K562 (cell line): ENCODE data around the gene RFWD3. TPM values are rescaled to one million over a fixed set of nuclear protein-coding genes. Genes with fewer than 3 reads are reported as not detected.
A peak's percentile ranks its signal among the peaks of the same experiment; 100 is the strongest.

Source experiments
- ATAC-seq: fragments of 200-7000 bp; cut with Tn5 transposase; 3 replicates; pipeline ENCODE4 v1.9.1; 2020; ENCODE audit warnings: moderate library complexity
- BruUV-seq: library from RNA; stranded (reverse); fragments of 400-500 nt; replicated peaks from 2 replicates; lab custom pipeline; 2021; lab: Mats Ljungman, UMichigan
- CTCF ChIA-PET: fragments of 300-600 bp; formaldehyde crosslinking; extraction: SDS; loops from one replicate; lab custom pipeline; 2021; ENCODE audit warnings: low intra/inter-chr PET ratio; lab: Yijun Ruan, JAX
- POLR2A ChIA-PET: fragments of 300-600, 350-650 bp; sonication (Branson Sonifier 250); formaldehyde crosslinking; extraction: SDS; loops from one replicate; lab custom pipeline; 2021; ENCODE audit warnings: antibody characterized with exemption, inconsistent platforms; lab: Yijun Ruan, JAX
- DNase-seq, 4 experiments: peaks; one replicate each; pipeline versions ENCODE4 v3.0.0 to v3.0.0-alpha.2; 2011 to 2018; ENCODE audit warnings: low spot score in 3 of 4, mixed read lengths in 3 of 4; ENCODE audit errors: extremely low read depth in 1 of 4
- FAIRE-seq: peaks from 2 replicates; lab custom pipeline; 2011; peaks lifted over from hg19 to GRCh38; lab: Jason Lieb, UNC
- H2AFZ ChIP-seq: 2 replicates; pipeline ENCODE4 v1.6.0; 2011; ENCODE audit warnings: low read depth, low read length, control low read depth, inconsistent platforms
- H3K27ac ChIP-seq: fragments of 200-600 bp; 3 replicates; pipeline ENCODE4 v1.8.0; 2011; ENCODE audit warnings: low read depth, mild to moderate bottlenecking, control low read depth, inconsistent platforms, low read length, moderate library complexity, mixed read lengths; ENCODE audit errors: extremely low read depth
- H3K27me3 ChIP-seq, 2 experiments: fragments of 300-600 bp in 1 of 2; 2 replicates in 1 of 2; 3 replicates in 1 of 2; pipeline versions ENCODE4 v1.6.0 to v1.8.0; 2011; ENCODE audit warnings: inconsistent platforms in 2 of 2, low read length in 2 of 2, mild to moderate bottlenecking in 1 of 2, mixed read lengths in 1 of 2, moderate library complexity in 1 of 2; ENCODE audit not compliant: control insufficient read depth in 2 of 2, insufficient read depth in 2 of 2
- H3K36me3 ChIP-seq: fragments of 300-600 bp; 3 replicates; pipeline ENCODE4 v1.8.0; 2011; ENCODE audit warnings: mild to moderate bottlenecking, low read length, inconsistent platforms; ENCODE audit not compliant: control insufficient read depth, insufficient read depth
- H3K4me1 ChIP-seq, 2 experiments: fragments of 200-600 bp in 1 of 2; replicated peaks in 1 of 2; 2 replicates in 1 of 2; 3 replicates in 1 of 2; pipeline versions ENCODE4 v1.5.1 to v1.8.0; 2011; ENCODE audit warnings: inconsistent platforms in 2 of 2, low read length in 2 of 2, mild to moderate bottlenecking in 1 of 2, mixed read lengths in 1 of 2, moderate library complexity in 1 of 2; ENCODE audit not compliant: control insufficient read depth in 2 of 2, insufficient read depth in 2 of 2
- H3K4me2 ChIP-seq: 2 replicates; pipeline ENCODE4 v1.6.1; 2011; ENCODE audit warnings: low read length, control low read depth, inconsistent platforms, mixed read lengths; ENCODE audit not compliant: insufficient read depth
- H3K4me3 ChIP-seq: fragments of 200-600 bp; sonication (generic), shearing (Covaris generic); 2 replicates; pipeline ENCODE4 v1.5.1; 2016; ENCODE audit warnings: control low read depth, inconsistent platforms
- H3K79me2 ChIP-seq: fragments of 200-600 bp; 3 replicates; pipeline ENCODE4 v1.8.0; 2011; ENCODE audit warnings: low read length, inconsistent platforms; ENCODE audit not compliant: control insufficient read depth, insufficient read depth
- H3K9ac ChIP-seq, 2 experiments: 2 replicates each; pipeline versions ENCODE4 v1.6.0 to v1.6.1; 2011; ENCODE audit warnings: low read depth in 2 of 2, low read length in 2 of 2, control low read depth in 1 of 2, inconsistent platforms in 1 of 2, mild to moderate bottlenecking in 1 of 2, mixed read lengths in 1 of 2; ENCODE audit not compliant: insufficient read depth in 1 of 2
- H3K9me1 ChIP-seq: one replicate; pipeline ENCODE4 v1.6.0; 2011; ENCODE audit warnings: inconsistent platforms, mild to moderate bottlenecking, low read length, moderate library complexity; ENCODE audit not compliant: control insufficient read depth, insufficient read depth
- H3K9me3 ChIP-seq: replicated peaks from 2 replicates; pipeline ENCODE4 v1.5.1; 2011; ENCODE audit warnings: low read depth, low read length, inconsistent platforms; ENCODE audit not compliant: control insufficient read depth, insufficient read depth
- H4K20me1 ChIP-seq: replicated peaks from 2 replicates; pipeline ENCODE4 v1.6.1; 2011; ENCODE audit warnings: low read length, inconsistent platforms, mixed read lengths; ENCODE audit not compliant: control insufficient read depth, insufficient read depth
- CEBPB ChIP-seq: fragments of 450-650 bp; IDR thresholded peaks from 2 replicates; pipeline ENCODE4 v1.6.1; 2016; ENCODE audit warnings: missing genetic modification characterization, missing compliant biosample characterization
- CXXC5 ChIP-seq: fragments of 250-450 bp; sonication (Bioruptor Pico); IDR thresholded peaks from 2 replicates; pipeline ENCODE4 v1.8.0; 2022; ENCODE audit warnings: inconsistent platforms, mild to moderate bottlenecking, moderate library complexity
- DIDO1 ChIP-seq: fragments of 450-650 bp; IDR thresholded peaks from 2 replicates; pipeline ENCODE4 v1.6.1; 2016; ENCODE audit warnings: low read depth, missing biosample characterization, missing genetic modification characterization
- FOS ChIP-seq: IDR thresholded peaks from 3 replicates; pipeline ENCODE4 v1.6.1; 2011; ENCODE audit not compliant: insufficient read length; ENCODE audit errors: extremely low read depth
- JUND ChIP-seq, 2 experiments: IDR thresholded peaks; 2 replicates in 1 of 2; 3 replicates in 1 of 2; pipeline ENCODE4 v1.6.1; 2011; ENCODE audit warnings: borderline replicate concordance in 2 of 2, low read depth in 2 of 2, low read length in 2 of 2, improper control_type of control experiment in 1 of 2, missing biosample characterization in 1 of 2, missing genetic modification characterization in 1 of 2, missing genetic modification reagents in 1 of 2
- LEF1 ChIP-seq: fragments of 450-650 bp; IDR thresholded peaks from 2 replicates; pipeline ENCODE4 v1.6.1; 2016; ENCODE audit warnings: mild to moderate bottlenecking
- MBD2 ChIP-seq: sonication (generic); IDR thresholded peaks from 2 replicates; pipeline ENCODE4 v1.6.1; 2016; ENCODE audit warnings: low read depth, borderline replicate concordance
- MEF2A ChIP-seq: IDR thresholded peaks from 2 replicates; pipeline ENCODE4 v1.6.1; 2011; ENCODE audit warnings: low read depth, mild to moderate bottlenecking, low read length, moderate library complexity; ENCODE audit not compliant: control insufficient read depth
- MTA3 ChIP-seq: fragments of 450-650 bp; formaldehyde crosslinking; IDR thresholded peaks from 2 replicates; pipeline ENCODE4 v1.6.1; 2017; ENCODE audit warnings: mild to moderate bottlenecking, borderline replicate concordance
- NFRKB ChIP-seq: fragments of 450-650 bp; IDR thresholded peaks from 2 replicates; pipeline ENCODE4 v1.6.1; 2016; ENCODE audit warnings: low read depth
- PHF21A ChIP-seq: fragments of 450-650 bp; IDR thresholded peaks from 2 replicates; pipeline ENCODE4 v1.6.1; 2017; ENCODE audit warnings: low read depth, borderline replicate concordance
- PHF8 ChIP-seq: fragments of 200-600 bp; sonication (generic); IDR thresholded peaks from 2 replicates; pipeline ENCODE4 v1.6.1; 2012; ENCODE audit warnings: mixed run types, mild to moderate bottlenecking, inconsistent platforms, low read length, moderate library complexity, borderline replicate concordance
- PML ChIP-seq: IDR thresholded peaks from 2 replicates; pipeline ENCODE4 v1.6.1; 2012; ENCODE audit warnings: low read length, inconsistent platforms
- POLR2H ChIP-seq: IDR thresholded peaks from 2 replicates; pipeline ENCODE4 v1.6.1; 2016; ENCODE audit warnings: missing genetic modification characterization, low read depth, mild to moderate bottlenecking, control low read depth, missing compliant biosample characterization, moderate library complexity
- PURB ChIP-seq: sonication (generic); formaldehyde crosslinking; IDR thresholded peaks from 2 replicates; pipeline ENCODE4 v1.9.0; 2021; ENCODE audit warnings: low read depth, mild to moderate bottlenecking, missing genetic modification reagents
- SMAD4 ChIP-seq: fragments of 250-450 bp; sonication (Bioruptor Pico); conservative IDR thresholded peaks from 2 replicates; pipeline ENCODE4 v1.8.0; 2021; ENCODE audit warnings: inconsistent platforms, mild to moderate bottlenecking, moderate library complexity
- SMARCA4 ChIP-seq: fragments of 450-650 bp; IDR thresholded peaks from 2 replicates; pipeline ENCODE4 v1.6.1; 2016
- SMARCE1 ChIP-seq: fragments of 450-650 bp; IDR thresholded peaks from 2 replicates; pipeline ENCODE4 v1.7.1; 2016; ENCODE audit warnings: mild to moderate bottlenecking
- WGBS: fragments of 100-300 bp; shearing (Covaris generic); methylation state at CpG from one replicate; pipeline ENCODE4 v1.1.6; 2016; ENCODE audit warnings: low coverage, mixed read lengths; ENCODE audit not compliant: insufficient coverage; ENCODE audit errors: missing lambda C conversion rate; 5-methylcytosine and 5-hydroxymethylcytosine counted together
- in situ Hi-C: fragments of 300-500 bp; cut with MboI; formaldehyde crosslinking; loops from 4 replicates; pipeline ENCODE4 v1.15.0; 2018; ENCODE audit warnings: inconsistent platforms, mixed read lengths
- intact Hi-C: fragments of 100-400 bp; cut with micrococcal nuclease; formaldehyde crosslinking; loops from 2 replicates; pipeline ENCODE4 v1.14.2; 2022
- polyA plus RNA-seq, 8 experiments: library from polyadenylated mRNA; depleted of rRNA in 4 of 8; stranded (reverse) in 5 of 8; unstranded in 3 of 8; fragments of >200 nt; fragmentation: Nextera tagmentation in 2 of 8; fragmentation: Illumina TruSeq in 1 of 8; extraction: Ambion mirVana in 2 of 8; extraction: Trizol in 1 of 8; gene quantifications; 2 replicates each; pipeline versions ENCODE4 v1.2.1 to v1.2.3, GENCODE V29; 2011 to 2014; ENCODE audit warnings: inconsistent platforms in 1 of 8, missing spikeins in 1 of 8
- total RNA-seq, 7 experiments: library from RNA; depleted of rRNA in 6 of 7; stranded (reverse); fragments of >200 nt in 6 of 7; fragmentation: Illumina TruSeq in 2 of 7; extraction: Trizol in 2 of 7; gene quantifications; 2 replicates each; pipeline versions ENCODE4 v1.2.1 to v1.2.3, GENCODE V29; 2011 to 2021; ENCODE audit warnings: low replicate concordance in 1 of 7
- TF ChIP-seq, protein P1 (sequence below): sonication (generic); formaldehyde crosslinking; IDR thresholded peaks from 2 replicates; pipeline ENCODE4 v1.9.0; 2022; ENCODE audit warnings: mild to moderate bottlenecking, missing genetic modification reagents
- TF ChIP-seq, protein P2 (sequence below), 2 experiments: fragments of 450-650 bp; conservative IDR thresholded peaks; 2 replicates each; pipeline ENCODE4 v1.6.1; 2017; ENCODE audit warnings: mild to moderate bottlenecking in 2 of 2, moderate library complexity in 2 of 2

The RFWD3 gene
- total and polyA plus RNA-seq, 9 of the 15 experiments (the other 6 are each of a cell fraction or from before 2014, with no cell fraction given) = 20.8 to 121 (median 79.0) TPM

DNA sequence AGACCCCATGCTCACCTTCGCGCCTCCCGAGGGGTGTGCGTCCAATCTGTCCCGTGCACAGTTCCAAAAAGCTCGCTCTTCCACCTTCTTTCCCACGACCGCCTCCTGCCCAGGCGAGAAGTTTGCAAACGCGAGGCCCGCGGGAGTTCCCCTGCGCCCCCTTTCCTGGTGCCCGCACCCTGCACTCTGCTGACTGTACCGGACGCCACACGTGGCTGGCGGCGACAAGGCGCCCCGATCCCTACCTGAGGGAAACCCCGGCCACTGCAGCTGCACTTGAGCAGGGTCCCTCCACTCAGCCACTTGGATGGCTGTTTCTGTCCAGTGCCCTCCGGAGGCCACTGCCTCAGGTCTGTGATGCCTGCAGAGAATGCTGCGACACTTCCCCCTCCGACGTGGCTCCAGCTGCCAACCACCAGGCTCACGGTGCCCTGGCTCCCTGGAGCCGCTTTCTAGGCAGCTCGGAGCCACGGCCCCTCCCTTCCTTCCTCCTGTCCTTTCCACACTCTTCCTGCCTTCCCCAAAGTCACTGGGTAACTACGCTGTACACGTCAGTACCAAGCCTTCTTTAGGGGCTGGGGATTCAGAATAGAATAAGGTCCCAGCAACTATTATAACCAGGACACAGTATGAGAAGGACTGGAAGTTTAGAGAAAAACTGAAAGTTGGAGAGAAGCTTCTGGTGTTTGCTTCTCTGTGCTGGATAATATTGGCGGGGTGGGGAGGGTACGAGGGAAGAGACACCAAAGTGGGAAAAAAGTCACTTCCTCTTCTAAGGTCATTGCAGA, 34.0 kb upstream of the RFWD3 start, which contains the start of gene MLKL:
MLKL (minus strand) TSS at position 425 of the 788 bp plus-strand sequence. CDS start 5,105 bp downstream, outside the sequence.
- in situ Hi-C loops = loop anchor here (25.0 kb wide), 1 partner anchor 437 kb away; the partner anchor contains the start of gene ZFP1
- POLR2A ChIA-PET = interaction anchor here (0.6 to 2.7 kb wide), 6 partner anchors 12 to 556 kb away, joined by 3 to 7 read pairs (median 4); partner anchors contain the start of gene RFWD3
- TF ChIP-seq PML (peak; percentile 36; the same call in 1 of the 2 replicates), PHF8 (peak; percentile 61; the same call in 1 of the 2 replicates), FOS (no peak), MTA3 (0 out of 2 replicates have a peak, but pooled peaks have one; percentile 49), CXXC5 (peak; percentile 37), CEBPB (tag) (peak; percentile 46), NFRKB (0 out of 2 replicates have a peak, but pooled peaks have one; percentile 47), LEF1 (peak; percentile 57; the same call in 1 of the 2 replicates), POLR2H (tag) (peak; percentile 75; the same call in 1 of the 2 replicates), SMARCE1 (0 out of 2 replicates have a peak, but pooled peaks have one; percentile 50), DIDO1 (tag) (0 out of 2 replicates have a peak, but pooled peaks have one; percentile 22), MBD2 (0 out of 2 replicates have a peak, but pooled peaks have one; percentile 16), PURB (CRISPR knock-in tag) (no peak), MEF2A (no peak), PHF21A (no peak), JUND (IDR thresholded peaks at IDR 0.05; ENCODE audit: borderline replicate concordance, low read depth, low read length) (0 out of 2 replicates have a peak, but pooled peaks have one; percentile 57), JUND (tag; IDR thresholded peaks at IDR 0.05; ENCODE audit: borderline replicate concordance, low read depth, low read length) (0 out of 3 replicates have a peak, but pooled peaks have one; percentile 36), SMAD4 (peak; percentile 53; the same call in 1 of the 2 replicates), SMARCA4 (peak; percentile 46; the same call in 1 of the 2 replicates)
- TF ChIP-seq, protein P1, sequence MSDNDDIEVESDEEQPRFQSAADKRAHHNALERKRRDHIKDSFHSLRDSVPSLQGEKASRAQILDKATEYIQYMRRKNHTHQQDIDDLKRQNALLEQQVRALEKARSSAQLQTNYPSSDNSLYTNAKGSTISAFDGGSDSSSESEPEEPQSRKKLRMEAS (CRISPR knock-in tag) = peak; percentile 87
- TF ChIP-seq, protein P2, sequence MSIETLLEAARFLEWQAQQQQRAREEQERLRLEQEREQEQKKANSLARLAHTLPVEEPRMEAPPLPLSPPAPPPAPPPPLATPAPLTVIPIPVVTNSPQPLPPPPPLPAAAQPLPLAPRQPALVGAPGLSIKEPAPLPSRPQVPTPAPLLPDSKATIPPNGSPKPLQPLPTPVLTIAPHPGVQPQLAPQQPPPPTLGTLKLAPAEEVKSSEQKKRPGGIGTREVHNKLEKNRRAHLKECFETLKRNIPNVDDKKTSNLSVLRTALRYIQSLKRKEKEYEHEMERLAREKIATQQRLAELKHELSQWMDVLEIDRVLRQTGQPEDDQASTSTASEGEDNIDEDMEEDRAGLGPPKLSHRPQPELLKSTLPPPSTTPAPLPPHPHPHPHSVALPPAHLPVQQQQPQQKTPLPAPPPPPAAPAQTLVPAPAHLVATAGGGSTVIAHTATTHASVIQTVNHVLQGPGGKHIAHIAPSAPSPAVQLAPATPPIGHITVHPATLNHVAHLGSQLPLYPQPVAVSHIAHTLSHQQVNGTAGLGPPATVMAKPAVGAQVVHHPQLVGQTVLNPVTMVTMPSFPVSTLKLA (conservative IDR thresholded peaks at IDR 0.05) = peak; percentile 34 to 66; a peak in 3 of 4 replicates

More for the DNA sequence above, 34.0 kb upstream of the RFWD3 start, which contains the start of gene MLKL:
- Histone ChIP-seq H3K79me2 (no peaks in the 10 kb centered on the region; the same call in 2 of the 3 replicates), H3K9ac (peak within 1 kb of the TSS; percentile 67 to 93), H3K4me2 (peak within 1 kb of the TSS; percentile 85), H4K20me1 (no peaks in the 10 kb centered on the region), H2AFZ (peak within 1 kb of the TSS; percentile 98), H3K4me1 (peaks cover 10 to 11% of the 10 kb centered on the region in 2 experiments), H3K27ac (peak within 1 kb of the TSS; percentile 74), H3K4me3 (peak within 1 kb of the TSS; percentile 45), H3K27me3 (no peaks in the 10 kb centered on the region), H3K36me3 (no peaks in the 10 kb centered on the region), H3K9me3 (no peaks in the 10 kb centered on the region), H3K9me1 (no peaks in the 10 kb centered on the region)
- BruUV-seq = no TSS peak
- 16% methylated on average over 29 of the region's 35 CpGs for WGBS
- CTCF ChIA-PET = no interaction called here
- FAIRE-seq (peak; percentile 49), ATAC-seq (peak; percentile 76), DNase-seq (peak; percentile 42 to 46 (median 44))
- intact Hi-C loops = loop anchor here (10.0 kb wide), 1 partner anchor 434 kb away; no protein-coding TSS in a partner anchor
